ENCODE data around the gene PRKCQ. TPM values are rescaled to one million over a fixed set of nuclear protein-coding genes. Genes with fewer than 3 reads are reported as not detected.

The PRKCQ gene
- total RNA-seq, 1 experiment from 2014 or later = 12.1 TPM

DNA sequence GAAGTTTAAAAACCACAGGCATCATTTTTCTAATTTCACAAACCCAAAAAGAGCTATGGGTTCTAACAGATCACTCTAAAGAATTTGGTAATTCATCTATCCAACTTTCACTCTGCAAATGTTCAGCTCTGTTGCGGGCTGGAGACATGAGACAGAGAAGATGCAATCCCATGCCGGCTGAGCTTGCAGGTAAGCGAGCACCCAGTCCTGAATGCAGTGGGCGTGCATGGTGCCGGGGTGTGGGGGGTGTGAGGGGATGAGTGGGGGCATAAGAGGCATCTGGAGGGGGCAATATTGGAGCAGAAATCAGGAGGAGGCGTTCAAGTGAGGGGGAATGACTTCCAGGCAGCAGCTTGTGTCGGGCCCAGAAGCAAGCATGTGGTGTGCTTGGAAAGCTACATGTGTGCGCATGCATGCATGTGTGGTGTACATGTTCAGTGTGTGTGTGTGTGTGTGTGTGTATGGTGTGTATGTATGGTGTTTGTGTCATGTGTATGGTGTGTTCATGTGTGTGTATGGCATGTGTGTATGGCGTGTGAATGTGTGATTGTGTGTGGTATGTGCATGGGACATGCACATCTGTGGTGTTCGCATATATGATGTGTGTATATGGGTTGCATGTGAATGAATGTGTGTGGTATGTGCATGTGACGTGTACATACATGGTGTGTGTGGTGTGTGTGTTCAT lies 172.9 kb downstream of the PRKCQ start:
- Histone ChIP-seq H3T11ph (ENCODE audit: low read length) (no peak overlapping the region), H2BK20ac (ENCODE audit: low read depth, low read length, poor library complexity, severe bottlenecking) (no peak overlapping the region), H2AK5ac (ENCODE audit: insufficient read length, low read length) (no peak overlapping the region), H3K23ac (ENCODE audit: insufficient read length, low read depth, low read length) (no peak overlapping the region), H3K9ac (ENCODE audit: extremely low read depth, insufficient read length, low read length) (no peak overlapping the region), H4K8ac (replicated peaks; ENCODE audit: insufficient read length, low read depth, low read length) (no peak overlapping the region), H4K20me1 (ENCODE audit: control insufficient read depth, insufficient read depth, insufficient read length) (peaks cover 3% of the 10 kb centered on the region), H3K9me3 (ENCODE audit: control insufficient read depth, low read depth, low read length) (no peaks in the 10 kb centered on the region), H3K79me2 (ENCODE audit: insufficient read depth, low read length) (no peaks in the 10 kb centered on the region), H3K27ac (ENCODE audit: insufficient read length, low read depth, low read length) (no peak overlapping the region), H3K23me2 (ENCODE audit: insufficient read length, low read depth, low read length, poor library complexity, severe bottlenecking) (no peaks in the 10 kb centered on the region), H3K18ac (ENCODE audit: insufficient read length, low read depth, low read length) (no peak overlapping the region), H4K91ac (ENCODE audit: insufficient read length, low read depth, low read length) (no peak overlapping the region), H2BK12ac (ENCODE audit: insufficient read length, low read depth, low read length) (no peak overlapping the region), H3K4me1 (ENCODE audit: insufficient read depth, low read length) (no peaks in the 10 kb centered on the region; the same call in 1 of the 2 replicates), H3K4ac (ENCODE audit: low read depth, low read length) (no peak overlapping the region), H3K27me3 (ENCODE audit: insufficient read depth, low read length) (no peaks in the 10 kb centered on the region), H4K5ac (ENCODE audit: insufficient read length, low read depth, low read length) (no peak overlapping the region), H3K79me1 (ENCODE audit: insufficient read depth, low read depth, low read length, poor library complexity, severe bottlenecking) (no peaks in the 10 kb centered on the region), H2BK5ac (ENCODE audit: insufficient read length, low read length) (no peak overlapping the region), H3K4me2 (ENCODE audit: insufficient read depth, insufficient read length, low read length) (no peak overlapping the region), H2BK120ac (ENCODE audit: low read depth, low read length, poor library complexity, severe bottlenecking) (no peak overlapping the region), H2BK15ac (ENCODE audit: low read depth, low read length) (no peak overlapping the region), H3K56ac (ENCODE audit: insufficient read length, low read depth, low read length) (no peak overlapping the region), H3K14ac (ENCODE audit: insufficient read depth, low read length) (no peak overlapping the region), H2AFZ (ENCODE audit: low read length) (no peak overlapping the region)
- Mint-ChIP-seq H3K27me3 (ENCODE audit: low read depth) (peaks cover 8% of the 10 kb centered on the region), H3K4me1 (peaks cover 7 to 9% of the 10 kb centered on the region in 2 experiments), H3K4me3 (no peak overlapping the region), H3K36me3 (ENCODE audit: insufficient read depth in 1 of 3, low read depth in 3 of 3) (no peaks in the 10 kb centered on the region), H3K27ac (no peak overlapping the region), H3K9me3 (no peaks in the 10 kb centered on the region)
- TF ChIP-seq, protein P1, sequence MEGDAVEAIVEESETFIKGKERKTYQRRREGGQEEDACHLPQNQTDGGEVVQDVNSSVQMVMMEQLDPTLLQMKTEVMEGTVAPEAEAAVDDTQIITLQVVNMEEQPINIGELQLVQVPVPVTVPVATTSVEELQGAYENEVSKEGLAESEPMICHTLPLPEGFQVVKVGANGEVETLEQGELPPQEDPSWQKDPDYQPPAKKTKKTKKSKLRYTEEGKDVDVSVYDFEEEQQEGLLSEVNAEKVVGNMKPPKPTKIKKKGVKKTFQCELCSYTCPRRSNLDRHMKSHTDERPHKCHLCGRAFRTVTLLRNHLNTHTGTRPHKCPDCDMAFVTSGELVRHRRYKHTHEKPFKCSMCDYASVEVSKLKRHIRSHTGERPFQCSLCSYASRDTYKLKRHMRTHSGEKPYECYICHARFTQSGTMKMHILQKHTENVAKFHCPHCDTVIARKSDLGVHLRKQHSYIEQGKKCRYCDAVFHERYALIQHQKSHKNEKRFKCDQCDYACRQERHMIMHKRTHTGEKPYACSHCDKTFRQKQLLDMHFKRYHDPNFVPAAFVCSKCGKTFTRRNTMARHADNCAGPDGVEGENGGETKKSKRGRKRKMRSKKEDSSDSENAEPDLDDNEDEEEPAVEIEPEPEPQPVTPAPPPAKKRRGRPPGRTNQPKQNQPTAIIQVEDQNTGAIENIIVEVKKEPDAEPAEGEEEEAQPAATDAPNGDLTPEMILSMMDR (conservative IDR thresholded peaks at IDR 0.05) = no peak
- no CpG with 5 or more reads among the region's 11 CpGs for WGBS (ENCODE audit: extremely low coverage, insufficient read length, low lambda C conversion rate)
- peak; percentile 16 for DNase-seq
